Hepatocyte (in vitro differentiated cells): ENCODE results near the gene ME3.

Experiments used
- CTCF ChIP-seq: fragments of 200-600 bp; sonication (generic); IDR thresholded peaks from 2 replicates; pipeline ENCODE4 v1.5.1; 2016; ENCODE audit warnings: antibody characterized with exemption, mild to moderate bottlenecking; ENCODE audit not compliant: poor library complexity
- EZH2 ChIP-seq: fragments of 200-600 bp; sonication (generic); IDR thresholded peaks from 2 replicates; pipeline ENCODE4 v1.6.1; 2016; ENCODE audit warnings: antibody characterized with exemption, mild to moderate bottlenecking, borderline replicate concordance
- EZH2phosphoT487 ChIP-seq: fragments of 200-600 bp; sonication (generic); IDR thresholded peaks from one replicate; pipeline ENCODE4 v1.6.1; 2018; ENCODE audit warnings: antibody characterized with exemption, mild to moderate bottlenecking, low read depth, moderate library complexity; ENCODE audit not compliant: unreplicated experiment, severe bottlenecking

- TF ChIP-seq CTCF (no peak), EZH2phosphoT487 (no peak), EZH2 (no peak)
Observed at GRCh38 chr11:86459682-86460460, 212.5 kb downstream of the ME3 start.
